K562 treated with DMSO at 1 percent for 12 hours (cell line): ENCODE measurements around the gene DCPS. TPM values are rescaled to one million over a fixed set of nuclear protein-coding genes. Genes with fewer than 3 reads are reported as not detected.

Experiments used
- total RNA-seq: library from RNA; unstranded; fragments of 300-600 nt; gene quantifications from 2 replicates; pipeline ENCODE4 v1.2.3, GENCODE V29; 2022; ENCODE audit not compliant: insufficient read depth

DCPS gene, protein sequence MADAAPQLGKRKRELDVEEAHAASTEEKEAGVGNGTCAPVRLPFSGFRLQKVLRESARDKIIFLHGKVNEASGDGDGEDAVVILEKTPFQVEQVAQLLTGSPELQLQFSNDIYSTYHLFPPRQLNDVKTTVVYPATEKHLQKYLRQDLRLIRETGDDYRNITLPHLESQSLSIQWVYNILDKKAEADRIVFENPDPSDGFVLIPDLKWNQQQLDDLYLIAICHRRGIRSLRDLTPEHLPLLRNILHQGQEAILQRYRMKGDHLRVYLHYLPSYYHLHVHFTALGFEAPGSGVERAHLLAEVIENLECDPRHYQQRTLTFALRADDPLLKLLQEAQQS
- 15.0 and 18.6 TPM in 2 replicates for total RNA-seq

DNA sequence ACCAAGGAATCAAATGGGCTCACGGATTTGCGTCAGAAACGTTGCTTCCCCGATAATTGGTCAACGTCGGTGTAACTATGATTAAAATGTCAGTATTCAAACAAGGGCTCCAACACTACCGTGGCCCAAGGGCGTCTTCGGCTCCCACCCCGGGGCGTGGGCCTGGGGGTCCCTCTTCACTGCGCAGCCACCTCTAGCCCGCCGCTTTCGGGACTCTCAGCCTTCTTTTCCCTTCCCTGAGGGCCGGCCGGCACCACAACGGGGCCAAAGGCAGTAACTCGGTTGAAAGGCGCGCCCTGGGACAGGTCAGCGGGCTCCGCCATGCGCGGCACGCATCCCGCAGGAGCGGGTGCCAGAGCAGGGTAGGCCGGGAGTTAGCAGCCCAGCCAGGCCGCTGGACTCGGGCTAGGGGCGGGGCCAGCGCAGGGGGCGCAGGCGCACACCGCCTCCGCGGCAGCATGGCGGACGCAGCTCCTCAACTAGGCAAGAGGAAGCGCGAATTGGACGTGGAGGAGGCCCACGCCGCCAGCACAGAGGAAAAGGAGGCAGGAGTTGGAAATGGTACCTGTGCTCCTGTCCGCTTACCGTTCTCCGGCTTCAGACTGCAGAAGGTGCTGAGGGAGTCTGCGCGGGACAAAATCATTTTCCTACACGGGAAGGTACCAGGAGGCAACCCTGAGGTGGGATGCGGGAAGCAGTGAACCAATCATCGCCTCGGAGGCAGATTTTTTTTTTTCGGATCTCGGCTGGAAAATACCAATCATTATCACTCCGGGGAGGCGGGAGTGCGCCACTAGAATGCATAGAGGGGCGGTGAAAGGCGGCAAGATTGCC, at the start of gene DCPS:
TSS of gene DCPS (plus strand) at position 438 of the 834 bp plus-strand sequence. CDS start at position 459, 21 bp downstream.

DNA sequence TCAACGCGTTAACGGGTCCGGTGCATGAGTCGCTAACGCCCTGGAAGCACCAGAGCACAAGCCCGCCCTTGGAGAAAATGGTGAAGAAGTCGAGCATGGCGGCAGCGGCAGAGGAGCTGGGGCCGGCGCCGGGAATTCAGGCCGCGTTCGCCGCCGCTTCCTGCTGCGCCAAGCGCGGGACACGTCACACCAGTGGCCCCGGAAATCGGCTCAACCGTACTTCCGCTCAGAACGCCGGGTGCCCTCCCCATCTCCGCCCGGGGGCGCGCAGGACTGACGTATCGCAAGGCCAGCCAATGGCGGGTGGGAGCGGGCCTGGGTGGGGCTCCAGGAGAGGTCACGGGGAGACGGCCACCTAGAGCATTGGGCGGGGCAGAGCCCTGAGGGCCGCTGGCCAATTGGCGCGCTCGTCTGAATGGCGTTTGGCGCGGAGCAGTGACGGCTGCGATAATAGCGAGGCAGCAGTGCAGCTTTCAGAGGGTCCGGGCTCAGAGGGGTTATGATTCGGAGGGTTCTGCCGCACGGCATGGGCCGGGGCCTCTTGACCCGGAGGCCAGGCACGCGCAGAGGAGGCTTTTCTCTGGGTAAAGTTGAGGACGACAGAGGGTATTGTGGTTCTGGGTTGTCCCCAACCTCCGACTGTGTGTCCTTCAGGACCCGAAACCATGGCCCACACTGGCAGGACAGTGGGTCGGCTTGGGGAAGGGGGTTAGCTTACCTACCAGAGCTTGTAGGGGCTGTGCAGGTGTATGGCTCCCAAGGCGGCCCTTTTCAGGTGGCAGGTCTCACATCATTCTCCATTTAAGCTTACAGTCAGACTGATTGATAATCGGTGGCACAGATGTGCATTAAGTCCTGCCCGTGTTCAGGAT, 34.9 kb upstream of the DCPS start, which contains the start of the genes FOXRED1 and SRPRA:
TSS of gene FOXRED1 (plus strand) at position 447 of the 872 bp plus-strand sequence. CDS start at position 500, 53 bp downstream.
TSS of gene SRPRA (minus strand) at position 188 of the 872 bp plus-strand sequence. CDS start at position 97, 91 bp downstream.

DNA sequence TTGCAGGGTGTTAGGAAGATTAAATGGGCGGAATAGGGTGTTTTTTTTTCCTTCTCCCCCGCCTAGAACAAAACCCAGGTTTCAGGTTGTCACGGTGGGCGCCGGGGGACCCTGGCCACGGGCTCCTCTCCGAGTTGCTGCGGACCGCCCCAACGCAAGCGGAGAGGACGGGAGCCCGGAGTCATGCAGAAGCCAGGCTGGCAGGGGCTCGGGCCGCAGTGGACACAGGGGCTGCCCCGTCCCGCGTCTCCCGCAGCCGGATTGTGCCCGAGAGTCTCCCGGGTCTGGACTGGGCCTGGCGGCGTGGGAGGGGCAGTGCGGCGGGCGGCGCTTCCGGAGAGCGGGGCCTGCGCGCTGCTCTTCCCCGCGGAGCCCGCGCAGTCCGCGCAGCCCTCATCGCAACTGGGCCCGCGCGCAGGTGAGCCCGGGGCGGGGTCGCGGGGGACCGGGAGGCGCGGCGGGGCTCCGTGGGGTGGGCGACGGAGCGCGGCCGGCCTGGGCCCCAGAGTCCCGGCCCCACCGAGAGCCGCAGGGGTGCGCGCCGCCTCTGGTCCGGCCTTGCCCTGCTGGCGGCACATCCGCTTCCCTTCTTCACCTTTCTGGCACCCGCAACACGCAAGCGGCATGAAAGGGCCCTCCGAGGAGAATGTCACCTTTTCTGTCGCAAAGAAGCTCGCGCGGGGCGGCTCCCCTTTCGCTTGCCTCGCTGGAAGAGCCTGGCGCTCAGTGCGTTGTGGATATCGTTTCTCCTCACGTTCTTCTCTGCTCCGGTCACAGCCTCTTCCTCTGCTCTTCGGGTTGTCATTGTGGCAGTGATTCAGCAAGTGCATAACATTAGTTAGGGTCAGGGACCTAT, 20.9 kb upstream of the DCPS start, which contains the start of gene TIRAP:
TSS of gene TIRAP (plus strand) at position 358 of the 856 bp plus-strand sequence. CDS start 7,802 bp downstream, outside the sequence.

DNA sequence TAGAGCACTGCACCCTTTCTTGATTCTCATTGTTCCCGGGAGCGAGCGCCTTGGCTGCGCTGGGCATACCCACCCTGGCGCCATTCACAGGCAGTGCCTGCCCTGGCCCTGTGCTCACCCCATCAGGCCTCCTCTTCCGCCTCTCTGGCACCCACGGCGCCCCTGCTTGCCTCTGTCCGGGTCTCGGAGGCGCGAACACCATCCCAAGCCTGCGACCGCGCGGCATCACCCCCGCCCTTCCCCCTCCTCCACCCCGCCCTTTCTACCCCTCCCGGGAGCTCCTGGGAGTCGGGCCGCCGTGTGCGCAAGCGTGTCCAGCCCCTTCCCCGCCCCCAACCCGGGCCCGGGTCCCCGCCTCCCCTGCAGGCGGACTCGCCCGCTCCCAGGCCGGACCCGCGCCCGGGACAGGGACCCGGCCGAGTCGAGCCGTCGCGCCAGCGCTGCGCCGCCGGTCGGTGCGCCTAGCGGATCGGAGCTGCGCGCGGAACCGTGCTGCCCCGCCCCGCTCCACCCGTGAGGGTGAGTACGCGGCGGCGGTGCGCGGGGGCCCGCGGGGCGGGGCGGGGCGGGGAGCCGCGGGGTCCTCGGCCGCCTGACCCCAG, 51.6 kb downstream of the DCPS start, which contains the start of gene ST3GAL4:
TSS of gene ST3GAL4 (plus strand) at position 363 of the 602 bp plus-strand sequence. CDS start 50,470 bp downstream, outside the sequence.

Other genes with a start within 250 kb of the DCPS start
- gene CDON, start 241.2 kb upstream of the DCPS start, total RNA-seq, result 1.3 TPM in 1 of 2 replicates, not detected in the other
- 15.2 and 19.1 TPM in 2 replicates for gene RPUSD4, start 92.4 kb upstream of the DCPS start, total RNA-seq
- gene FAM118B, start 92.3 kb upstream of the DCPS start, total RNA-seq, result 7.5 and 12.3 TPM in 2 replicates
- gene SRPRA, start 35.2 kb upstream of the DCPS start, total RNA-seq, result 53.4 and 123 TPM in 2 replicates
- gene FOXRED1, start 34.9 kb upstream of the DCPS start, total RNA-seq, result 38.8 and 39.3 TPM in 2 replicates
- gene TIRAP, start 21.0 kb upstream of the DCPS start, total RNA-seq, result 5.7 and 7.6 TPM in 2 replicates
- gene ST3GAL4, start 51.6 kb downstream of the DCPS start, total RNA-seq, result 22.5 and 29.8 TPM in 2 replicates